Measurements from ENCODE around the gene ABCA10. TPM values are rescaled to one million over a fixed set of nuclear protein-coding genes. Genes with fewer than 3 reads are reported as not detected.
"Not testable (repeated sequence)": the region's sequence is repeated elsewhere in the genome, so short reads cannot be mapped to it uniquely, and the experiment has no call there.

ABCA10 gene
- total and polyA plus RNA-seq, 3 donors from 2014 or later: 11.5 to 16.2 (median 13.6) TPM

DNA sequence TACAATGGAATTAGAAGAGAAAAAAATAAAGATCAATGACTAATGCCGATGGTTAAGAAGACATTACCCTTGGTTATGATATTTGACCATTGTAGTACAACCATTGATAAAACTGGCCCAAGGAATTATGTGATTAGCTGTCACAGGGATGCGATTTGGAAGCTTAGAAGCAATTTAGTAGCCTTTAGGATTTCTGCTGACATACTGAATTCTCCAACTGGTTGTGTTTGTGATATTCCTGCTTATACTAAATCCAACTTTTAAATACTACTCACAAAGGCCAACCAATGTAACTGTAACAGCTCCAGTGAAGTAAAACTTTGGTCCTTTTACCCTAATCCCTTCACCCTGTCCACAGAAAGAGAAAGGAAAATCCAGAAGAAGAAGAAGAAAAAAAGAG lies 55.5 kb downstream of the ABCA10 start:
- no peak for DNase-seq
- no peaks in the 10 kb centered on the region for H3K36me3 ChIP-seq (ENCODE audit: low read depth, missing control alignments)
- no peak overlapping the region for H3K4me3 ChIP-seq
- H3K4me1 ChIP-seq: no peaks in the 10 kb centered on the region
- intact Hi-C loops (cut with DNase I; ENCODE audit: low total_unique reads): no loop called here
- H3K27ac ChIP-seq: no peak overlapping the region
- TF ChIP-seq, protein P1, sequence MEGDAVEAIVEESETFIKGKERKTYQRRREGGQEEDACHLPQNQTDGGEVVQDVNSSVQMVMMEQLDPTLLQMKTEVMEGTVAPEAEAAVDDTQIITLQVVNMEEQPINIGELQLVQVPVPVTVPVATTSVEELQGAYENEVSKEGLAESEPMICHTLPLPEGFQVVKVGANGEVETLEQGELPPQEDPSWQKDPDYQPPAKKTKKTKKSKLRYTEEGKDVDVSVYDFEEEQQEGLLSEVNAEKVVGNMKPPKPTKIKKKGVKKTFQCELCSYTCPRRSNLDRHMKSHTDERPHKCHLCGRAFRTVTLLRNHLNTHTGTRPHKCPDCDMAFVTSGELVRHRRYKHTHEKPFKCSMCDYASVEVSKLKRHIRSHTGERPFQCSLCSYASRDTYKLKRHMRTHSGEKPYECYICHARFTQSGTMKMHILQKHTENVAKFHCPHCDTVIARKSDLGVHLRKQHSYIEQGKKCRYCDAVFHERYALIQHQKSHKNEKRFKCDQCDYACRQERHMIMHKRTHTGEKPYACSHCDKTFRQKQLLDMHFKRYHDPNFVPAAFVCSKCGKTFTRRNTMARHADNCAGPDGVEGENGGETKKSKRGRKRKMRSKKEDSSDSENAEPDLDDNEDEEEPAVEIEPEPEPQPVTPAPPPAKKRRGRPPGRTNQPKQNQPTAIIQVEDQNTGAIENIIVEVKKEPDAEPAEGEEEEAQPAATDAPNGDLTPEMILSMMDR (IDR thresholded peaks at IDR 0.05): no peak
- no peak for TF ChIP-seq POLR2A (IDR thresholded peaks at IDR 0.05)
- 50 to 68% methylated on average over 2 of the region's 2 CpGs for WGBS, 2 donors
- H3K9me3 ChIP-seq: no peaks in the 10 kb centered on the region
- no peaks in the 10 kb centered on the region for H3K27me3 ChIP-seq

GRCh38 chr17:69170377-69170776 lies 58.2 kb downstream of the ABCA10 start:
- H3K4me3 ChIP-seq: no peak overlapping the region
- H3K36me3 ChIP-seq (ENCODE audit: low read depth, missing control alignments): no peaks in the 10 kb centered on the region
- H3K27ac ChIP-seq: no peak overlapping the region
- no peaks in the 10 kb centered on the region for H3K9me3 ChIP-seq
- intact Hi-C loops (cut with DNase I; ENCODE audit: low total_unique reads): no loop called here
- H3K4me1 ChIP-seq: peaks cover 6% of the 10 kb centered on the region
- no peaks in the 10 kb centered on the region for H3K27me3 ChIP-seq
- no peak for DNase-seq
- TF ChIP-seq, protein P1 (IDR thresholded peaks at IDR 0.05): no peak
- no peak for TF ChIP-seq POLR2A (IDR thresholded peaks at IDR 0.05)

- H3K36me3 ChIP-seq (ENCODE audit: low read depth, missing control alignments); DNase-seq; intact Hi-C loops (cut with DNase I; ENCODE audit: low total_unique reads); H3K27ac ChIP-seq; H3K4me3 ChIP-seq; H3K27me3 ChIP-seq; H3K9me3 ChIP-seq; H3K4me1 ChIP-seq: not testable (repeated sequence)
Measured at GRCh38 chr17:69168642-69169041, 60.0 kb downstream of the ABCA10 start.

- no peaks in the 10 kb centered on the region for H3K36me3 ChIP-seq (ENCODE audit: low read depth, missing control alignments)
- no peak for DNase-seq
- peaks cover 6% of the 10 kb centered on the region for H3K4me1 ChIP-seq
- TF ChIP-seq, protein P1 (IDR thresholded peaks at IDR 0.05): no peak
- no peak overlapping the region for H3K4me3 ChIP-seq
- H3K27me3 ChIP-seq: no peaks in the 10 kb centered on the region
- no peaks in the 10 kb centered on the region for H3K9me3 ChIP-seq
- WGBS, 2 donors: 49 to 70% methylated on average over 2 of the region's 2 CpGs
- intact Hi-C loops (cut with DNase I; ENCODE audit: low total_unique reads): no loop called here
- no peak overlapping the region for H3K27ac ChIP-seq
Measured at GRCh38 chr17:69166957-69167356, 61.7 kb downstream of the ABCA10 start.

DNA sequence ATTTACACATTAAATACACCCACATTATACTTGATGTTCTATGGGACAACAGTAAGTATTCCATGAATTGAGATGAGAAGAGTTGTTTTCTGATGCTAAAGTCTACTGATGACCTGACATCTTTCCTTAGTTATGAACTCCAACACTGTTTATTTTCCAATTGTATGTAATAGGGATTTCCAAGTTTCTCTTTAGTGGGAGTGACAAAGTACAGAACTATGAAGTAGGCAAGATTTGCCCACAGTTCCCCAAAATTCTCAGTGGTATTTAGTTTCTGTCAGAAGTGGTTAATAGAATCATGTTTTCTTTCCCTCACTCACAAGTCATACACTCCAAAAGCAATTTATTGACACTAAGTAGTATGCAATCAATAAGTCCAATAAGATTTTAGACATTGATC lies 64.4 kb downstream of the ABCA10 start:
- Histone ChIP-seq H3K4me3 (no peak overlapping the region), H3K27ac (no peak overlapping the region), H3K36me3 (ENCODE audit: low read depth, missing control alignments) (no peaks in the 10 kb centered on the region), H3K27me3 (no peaks in the 10 kb centered on the region), H3K4me1 (peaks cover 6% of the 10 kb centered on the region), H3K9me3 (no peaks in the 10 kb centered on the region)
- no peak for DNase-seq
- TF ChIP-seq, protein P1 (IDR thresholded peaks at IDR 0.05): no peak
- no peak for TF ChIP-seq POLR2A (IDR thresholded peaks at IDR 0.05)
- intact Hi-C loops (cut with DNase I; ENCODE audit: low total_unique reads): no loop called here
